Body of pancreas (tissue), 4 donors: ENCODE data around the gene PAK6.

Experiments used
- POLR2A ChIP-seq, 3 donors: fragments of 450-650 bp; IDR thresholded peaks; one replicate each; pipeline ENCODE4 v1.6.1; 2016; ENCODE audit warnings: antibody characterized with exemption in 3 of 3, mild to moderate bottlenecking in 2 of 3
- TF ChIP-seq, protein P1 (sequence below), 7 experiments: fragments of 450-650 bp in 4 of 7; fragments of 200-600 bp in 3 of 7; sonication (generic) in 3 of 7; IDR thresholded peaks; one replicate each; pipeline ENCODE4 v1.5.1; 2016 to 2019; ENCODE audit warnings: antibody characterized with exemption in 7 of 7

DNA sequence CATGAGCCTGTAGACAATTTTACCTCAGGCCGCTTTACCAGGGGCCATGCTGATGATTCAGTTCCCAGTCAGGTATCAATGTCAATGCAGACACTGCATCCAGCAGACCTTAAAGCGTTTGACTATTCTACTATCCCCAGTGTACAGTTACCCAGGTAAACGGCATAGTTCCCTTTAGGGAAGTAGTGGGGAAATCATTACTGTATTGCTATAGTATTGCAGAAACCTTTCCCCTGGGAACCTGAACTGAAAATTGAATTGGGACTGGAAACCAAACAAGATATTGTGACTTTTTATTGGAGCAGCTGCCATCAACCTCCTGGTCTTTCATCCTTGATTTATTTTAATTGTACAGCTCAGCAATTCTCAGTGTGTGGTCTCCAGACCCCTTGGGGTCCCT is 78.1 kb downstream of the PAK6 start:
- TF ChIP-seq, protein P1, sequence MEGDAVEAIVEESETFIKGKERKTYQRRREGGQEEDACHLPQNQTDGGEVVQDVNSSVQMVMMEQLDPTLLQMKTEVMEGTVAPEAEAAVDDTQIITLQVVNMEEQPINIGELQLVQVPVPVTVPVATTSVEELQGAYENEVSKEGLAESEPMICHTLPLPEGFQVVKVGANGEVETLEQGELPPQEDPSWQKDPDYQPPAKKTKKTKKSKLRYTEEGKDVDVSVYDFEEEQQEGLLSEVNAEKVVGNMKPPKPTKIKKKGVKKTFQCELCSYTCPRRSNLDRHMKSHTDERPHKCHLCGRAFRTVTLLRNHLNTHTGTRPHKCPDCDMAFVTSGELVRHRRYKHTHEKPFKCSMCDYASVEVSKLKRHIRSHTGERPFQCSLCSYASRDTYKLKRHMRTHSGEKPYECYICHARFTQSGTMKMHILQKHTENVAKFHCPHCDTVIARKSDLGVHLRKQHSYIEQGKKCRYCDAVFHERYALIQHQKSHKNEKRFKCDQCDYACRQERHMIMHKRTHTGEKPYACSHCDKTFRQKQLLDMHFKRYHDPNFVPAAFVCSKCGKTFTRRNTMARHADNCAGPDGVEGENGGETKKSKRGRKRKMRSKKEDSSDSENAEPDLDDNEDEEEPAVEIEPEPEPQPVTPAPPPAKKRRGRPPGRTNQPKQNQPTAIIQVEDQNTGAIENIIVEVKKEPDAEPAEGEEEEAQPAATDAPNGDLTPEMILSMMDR (IDR thresholded peaks at IDR 0.05) = no peak
- no peak for TF ChIP-seq POLR2A (IDR thresholded peaks at IDR 0.05)
